Psoas muscle (tissue), 8 donors: Measurements from ENCODE around the gene MRPS18B. TPM values are rescaled to one million over a fixed set of nuclear protein-coding genes. Genes with fewer than 3 reads are reported as not detected.
A peak's percentile ranks its signal among the peaks of the same experiment; 100 is the strongest.

Experiments
- ATAC-seq, 4 donors: fragments of 200-7000 bp; cut with Tn5 transposase; one replicate each; pipeline ENCODE4 v1.9.1; 2020; ENCODE audit warnings: moderate library complexity in 3 of 4, mild to moderate bottlenecking in 2 of 4
- DNase-seq, 2 donors: peaks; one replicate each; pipeline ENCODE4 v3.0.0-alpha.2; 2020
- H3K27ac ChIP-seq: fragments of 200-600 bp; one replicate; pipeline ENCODE4 v1.8.0; 2022
- H3K27me3 ChIP-seq, 3 donors: fragments of 200-600 bp in 1 of 3; one replicate each; pipeline versions ENCODE4 v1.6.1 to v1.8.0; 2013 to 2022; ENCODE audit warnings: low read length in 2 of 3, mild to moderate bottlenecking in 2 of 3, moderate library complexity in 1 of 3; ENCODE audit not compliant: insufficient read depth in 3 of 3
- H3K36me3 ChIP-seq, 2 donors: fragments of 200-600 bp in 1 of 2; one replicate each; pipeline versions ENCODE4 v1.6.1 to v1.8.0; 2013 to 2022; ENCODE audit warnings: low read depth in 1 of 2, mild to moderate bottlenecking in 1 of 2, moderate library complexity in 1 of 2; ENCODE audit not compliant: insufficient read depth in 1 of 2
- H3K4me1 ChIP-seq: fragments of 200-600 bp; one replicate; pipeline ENCODE4 v1.8.0; 2022
- H3K4me3 ChIP-seq: fragments of 200-600 bp; one replicate; pipeline ENCODE4 v1.8.0; 2022; ENCODE audit warnings: mild to moderate bottlenecking
- H3K9me3 ChIP-seq: fragments of 200-600 bp; one replicate; pipeline ENCODE4 v1.8.0; 2022
- CTCF ChIP-seq: fragments of 200-600 bp; IDR thresholded peaks from one replicate; pipeline ENCODE4 v1.8.0; 2022; ENCODE audit warnings: antibody characterized with exemption
- WGBS, 3 donors: extraction: QIAGEN DNeasy Blood & Tissue Kit; methylation state at CpG; one replicate each; pipeline versions ENCODE4 v1.1.6 to v1.1.7; 2013; 5-methylcytosine and 5-hydroxymethylcytosine counted together
- intact Hi-C, 2 donors: fragments of 100-400 bp; cut with DNase I; formaldehyde crosslinking; loops; one replicate each; pipeline versions ENCODE4 v1.11.0 to v1.14.2; 2022
- polyA plus RNA-seq, 3 donors: library from polyadenylated mRNA; stranded (reverse); fragments of 200-250 nt; gene quantifications; one replicate each; pipeline ENCODE4 v1.2.3, GENCODE V29; 2013
- total RNA-seq, 4 donors: library from RNA; stranded (reverse); fragmentation: NEBNext Ultra II Directional in 2 of 4; extraction: Animal tissue kit (Norgen Biotek cat#: 25700) in 2 of 4; gene quantifications; one replicate each; pipeline versions ENCODE4 v1.2.1 to v1.2.4, GENCODE V29; 2021 to 2023
- donor health status: healthy with polysubstance abuse.
- donor health status: DM: no; HTN: no; CAD: no; lungs with moderate emphysema.
- donor health status: Bipolar disorder and iron deficiency.
- donor health status: healthy.
- donor health status: DM: yes; HTN: yes; CAD: no.
- donor health status: DM: no; HTN: no; CAD: no.
- donor health status: DM: no; HTN: no; CAD: no.
- donor health status: DM: yes; HTN: yes; CAD: no.

Gene MRPS18B
- total and polyA plus RNA-seq, 7 donors: 109 to 303 (median 184) TPM

GRCh38 chr6:30615219-30615957 lies 2.3 kb upstream of the MRPS18B start:
- intact Hi-C loops: loop anchor here in 1 of 2 donors (5.0 kb wide), 1 partner anchor 127 kb away; the partner anchor contains the start of genes FLOT1 and IER3
- Histone ChIP-seq H3K9me3 (no peaks in the 10 kb centered on the region), H3K27me3 (no peaks in the 10 kb centered on the region), H3K27ac (peak overlapping the region; percentile 99), H3K4me3 (peak overlapping the region; percentile 84), H3K4me1 (peaks cover 49% of the 10 kb centered on the region), H3K36me3 (peaks cover 0 to 29% of the 10 kb centered on the region in 2 donors)
- TF ChIP-seq CTCF: no peak
- peak in 2 of 4 donors; percentile 12 to 31 for ATAC-seq
- DNase-seq: no peak
- WGBS, 3 donors: 0% methylated on average over 10 of the region's 10 CpGs

- Histone ChIP-seq H3K36me3 (peaks cover 3 to 37% of the 10 kb centered on the region in 2 donors), H3K27me3 (no peaks in the 10 kb centered on the region), H3K27ac (peak overlapping the region; percentile 99), H3K4me3 (peak overlapping the region; percentile 84), H3K4me1 (peaks cover 43% of the 10 kb centered on the region), H3K9me3 (no peaks in the 10 kb centered on the region)
- 0% methylated on average over 10 of the region's 10 CpGs for WGBS, 3 donors
- peak in 3 of 4 donors; percentile 1 to 26 (median 10) for ATAC-seq
- intact Hi-C loops: loop anchor here in 1 of 2 donors (2.0 to 5.0 kb wide), 2 partner anchors 105 to 126 kb away; partner anchors contain the start of genes FLOT1, IER3 and TUBB
- DNase-seq: no peak
- no peak for TF ChIP-seq CTCF
Measured at GRCh38 chr6:30615958-30616810, 1.5 kb upstream of the MRPS18B start.

- DNase-seq (peak; percentile 98 to 99), ATAC-seq (peak; percentile 83 to 88 (median 86))
- no peaks in the 10 kb centered on the region for H3K9me3 ChIP-seq
- 0% methylated on average over 40 of the region's 40 CpGs for WGBS, 3 donors
- H3K36me3 ChIP-seq: peaks cover 3 to 45% of the 10 kb centered on the region in 2 donors
- peak within 1 kb of the TSS; percentile 99 for H3K27ac ChIP-seq
- peak within 1 kb of the TSS; percentile 84 for H3K4me3 ChIP-seq
- H3K27me3 ChIP-seq: no peaks in the 10 kb centered on the region
- TF ChIP-seq CTCF: no peak
- peaks cover 35% of the 10 kb centered on the region for H3K4me1 ChIP-seq
- intact Hi-C loops: loop anchor here in 1 of 2 donors (2.0 to 5.0 kb wide), 2 partner anchors 104 to 125 kb away; partner anchors contain the start of genes FLOT1, IER3 and TUBB
Measured at GRCh38 chr6:30616811-30617564, 652 bp upstream of the MRPS18B start, which contains the start of gene PPP1R10. PPP1R10 (minus strand) TSS chr6:30617243; CDS start chr6:30609944, 7,299 bp downstream.

GRCh38 chr6:30618270-30618797 lies 694 bp downstream of the MRPS18B start:
- Histone ChIP-seq H3K4me3 (peak overlapping the region; percentile 84), H3K36me3 (peaks cover 7 to 58% of the 10 kb centered on the region in 2 donors), H3K9me3 (no peaks in the 10 kb centered on the region), H3K4me1 (peaks cover 21% of the 10 kb centered on the region), H3K27me3 (no peaks in the 10 kb centered on the region), H3K27ac (peak overlapping the region; percentile 99)
- DNase-seq (no peak), ATAC-seq (no peak)
- intact Hi-C loops: loop anchor here in 1 of 2 donors (5.0 kb wide), 1 partner anchor 124 kb away; the partner anchor contains the start of genes FLOT1 and IER3
- WGBS, 3 donors: 9 to 15% (median 12%) methylated on average over 8 of the region's 8 CpGs
- TF ChIP-seq CTCF: no peak
